Panc1 (cell line): Measurements from ENCODE around the gene CYP2A6. TPM values are rescaled to one million over a fixed set of nuclear protein-coding genes. Genes with fewer than 3 reads are reported as not detected.
A peak's percentile ranks its signal among the peaks of the same experiment; 100 is the strongest.

Experiments
- ATAC-seq: fragments of 200-7000 bp; cut with Tn5 transposase; 2 replicates; pipeline ENCODE4 v1.9.1; 2020; ENCODE audit warnings: mild to moderate bottlenecking, moderate library complexity
- BruUV-seq: library from RNA; stranded (reverse); fragments of 400-500 nt; replicated peaks from 2 replicates; lab custom pipeline; 2021; lab: Mats Ljungman, UMichigan
- CTCF ChIA-PET: fragments of 300-600 bp; sonication (Branson Sonifier 250); formaldehyde crosslinking; loops from one replicate; lab custom pipeline; 2022; ENCODE audit warnings: antibody characterized with exemption; lab: Charles Lee
- POLR2A ChIA-PET: fragments of 300-600 bp; sonication (Branson Sonifier 250); formaldehyde crosslinking; loops from one replicate; lab custom pipeline; 2022; ENCODE audit warnings: antibody characterized with exemption; lab: Charles Lee
- DNase-seq: peaks from one replicate; pipeline ENCODE4 v3.0.0-alpha.2; 2010; ENCODE audit warnings: low read depth, low spot score
- H3K27ac ChIP-seq: 2 replicates; pipeline ENCODE4 v1.5.1; 2011; ENCODE audit warnings: mild to moderate bottlenecking, low read length, inconsistent platforms
- H3K27me3 ChIP-seq: fragments of 200-500 bp; sonication (Bioruptor generic); 2 replicates; pipeline ENCODE4 v1.6.0; 2014; ENCODE audit warnings: low read length, inconsistent platforms; ENCODE audit not compliant: control insufficient read depth, insufficient read depth
- H3K36me3 ChIP-seq: fragments of 200-500 bp; sonication (Bioruptor generic); 2 replicates; pipeline ENCODE4 v1.5.1; 2014; ENCODE audit warnings: inconsistent platforms, mild to moderate bottlenecking, low read length, moderate library complexity; ENCODE audit not compliant: control insufficient read depth, insufficient read depth
- H3K4me1 ChIP-seq: 2 replicates; pipeline ENCODE4 v1.5.1; 2011; ENCODE audit warnings: inconsistent platforms, mild to moderate bottlenecking, low read length, moderate library complexity; ENCODE audit not compliant: control insufficient read depth, insufficient read depth
- H3K4me3 ChIP-seq, 2 experiments: 2 replicates each; pipeline ENCODE4 v1.5.1; 2011 to 2012; ENCODE audit warnings: low read depth in 2 of 2, low read length in 2 of 2, mild to moderate bottlenecking in 2 of 2, inconsistent platforms in 1 of 2, moderate library complexity in 1 of 2
- H3K9me3 ChIP-seq: fragments of 200-500 bp; sonication (Bioruptor generic); 2 replicates; pipeline ENCODE4 v1.5.1; 2014; ENCODE audit warnings: low read depth, mild to moderate bottlenecking, inconsistent platforms, low read length, moderate library complexity; ENCODE audit not compliant: control insufficient read depth, insufficient read depth
- CTCF ChIP-seq: fragments of 450-650 bp; IDR thresholded peaks from 2 replicates; pipeline ENCODE4 v1.5.1; 2017; ENCODE audit warnings: mild to moderate bottlenecking
- POLR2AphosphoS5 ChIP-seq: IDR thresholded peaks from 2 replicates; pipeline ENCODE4 v1.6.1; 2012; ENCODE audit warnings: mild to moderate bottlenecking, low read depth, low read length, moderate library complexity
- SIN3A ChIP-seq: IDR thresholded peaks from 2 replicates; pipeline ENCODE4 v1.6.1; 2012; ENCODE audit warnings: low read depth, mild to moderate bottlenecking, low read length, moderate library complexity, borderline replicate concordance; ENCODE audit not compliant: insufficient read depth
- TCF7L2 ChIP-seq: IDR thresholded peaks from 2 replicates; pipeline ENCODE4 v1.6.1; 2011; ENCODE audit warnings: mild to moderate bottlenecking, low read depth, low read length, inconsistent platforms
- in situ Hi-C: cut with HindIII; loops from 2 replicates; pipeline ENCODE4 v1.10.0; 2016; ENCODE audit warnings: low sequenced_read_pairs, low pct_unique_long_range_greater_than_20kb
- intact Hi-C: fragments of 100-400 bp; cut with micrococcal nuclease; formaldehyde crosslinking; loops from one replicate; pipeline ENCODE4 v1.10.0; 2022; ENCODE audit not compliant: unreplicated experiment
- total RNA-seq: library from RNA; stranded (reverse); gene quantifications from one replicate; pipeline ENCODE4 v1.2.1, GENCODE V29; 2021; ENCODE audit not compliant: unreplicated experiment
- TF ChIP-seq, protein P1 (sequence below), 2 experiments: IDR thresholded peaks; 2 replicates each; pipeline ENCODE4 v1.6.1; 2011 to 2012; ENCODE audit warnings: low read depth in 2 of 2, control low read depth in 1 of 2, low read length in 1 of 2, mild to moderate bottlenecking in 1 of 2, moderate library complexity in 1 of 2; ENCODE audit not compliant: insufficient read depth in 1 of 2

CYP2A6 gene
- total RNA-seq, 1 experiment from 2014 or later: 0.41 TPM

DNA sequence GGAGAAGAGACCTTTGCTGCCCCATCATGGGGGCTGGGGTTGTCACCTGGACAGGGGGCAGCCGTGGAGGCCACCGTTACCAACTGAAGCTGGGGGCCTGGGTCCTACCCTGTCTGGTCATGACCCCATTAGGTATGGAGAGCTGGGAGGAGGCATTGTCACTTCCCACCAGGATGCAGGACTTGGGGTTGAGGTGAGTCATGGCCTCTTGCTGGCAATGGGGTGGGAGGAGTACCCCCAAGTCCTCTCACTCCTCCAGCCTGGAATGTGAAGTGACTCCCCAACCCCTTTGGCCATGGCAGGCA lies 42.3 kb downstream of the CYP2A6 start:
- Histone ChIP-seq H3K36me3 (no peaks in the 10 kb centered on the region), H3K4me3 (no peak overlapping the region), H3K27me3 (no peaks in the 10 kb centered on the region), H3K27ac (no peak overlapping the region), H3K4me1 (peaks cover 39% of the 10 kb centered on the region), H3K9me3 (no peaks in the 10 kb centered on the region)
- DNase-seq (no peak), ATAC-seq (no peak)
- ChIA-PET POLR2A (no interaction called here), CTCF (interaction anchor here (0.6 kb wide), 1 partner anchor 54 kb away, joined by 6 read pairs; no protein-coding TSS in a partner anchor)
- BruUV-seq: no TSS peak
- no peak for TF ChIP-seq TCF7L2
- TF ChIP-seq, protein P1, sequence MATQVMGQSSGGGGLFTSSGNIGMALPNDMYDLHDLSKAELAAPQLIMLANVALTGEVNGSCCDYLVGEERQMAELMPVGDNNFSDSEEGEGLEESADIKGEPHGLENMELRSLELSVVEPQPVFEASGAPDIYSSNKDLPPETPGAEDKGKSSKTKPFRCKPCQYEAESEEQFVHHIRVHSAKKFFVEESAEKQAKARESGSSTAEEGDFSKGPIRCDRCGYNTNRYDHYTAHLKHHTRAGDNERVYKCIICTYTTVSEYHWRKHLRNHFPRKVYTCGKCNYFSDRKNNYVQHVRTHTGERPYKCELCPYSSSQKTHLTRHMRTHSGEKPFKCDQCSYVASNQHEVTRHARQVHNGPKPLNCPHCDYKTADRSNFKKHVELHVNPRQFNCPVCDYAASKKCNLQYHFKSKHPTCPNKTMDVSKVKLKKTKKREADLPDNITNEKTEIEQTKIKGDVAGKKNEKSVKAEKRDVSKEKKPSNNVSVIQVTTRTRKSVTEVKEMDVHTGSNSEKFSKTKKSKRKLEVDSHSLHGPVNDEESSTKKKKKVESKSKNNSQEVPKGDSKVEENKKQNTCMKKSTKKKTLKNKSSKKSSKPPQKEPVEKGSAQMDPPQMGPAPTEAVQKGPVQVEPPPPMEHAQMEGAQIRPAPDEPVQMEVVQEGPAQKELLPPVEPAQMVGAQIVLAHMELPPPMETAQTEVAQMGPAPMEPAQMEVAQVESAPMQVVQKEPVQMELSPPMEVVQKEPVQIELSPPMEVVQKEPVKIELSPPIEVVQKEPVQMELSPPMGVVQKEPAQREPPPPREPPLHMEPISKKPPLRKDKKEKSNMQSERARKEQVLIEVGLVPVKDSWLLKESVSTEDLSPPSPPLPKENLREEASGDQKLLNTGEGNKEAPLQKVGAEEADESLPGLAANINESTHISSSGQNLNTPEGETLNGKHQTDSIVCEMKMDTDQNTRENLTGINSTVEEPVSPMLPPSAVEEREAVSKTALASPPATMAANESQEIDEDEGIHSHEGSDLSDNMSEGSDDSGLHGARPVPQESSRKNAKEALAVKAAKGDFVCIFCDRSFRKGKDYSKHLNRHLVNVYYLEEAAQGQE (IDR thresholded peaks at IDR 0.05; ENCODE audit: insufficient read depth in 1 of 2, low read depth in 2 of 2, low read length in 1 of 2): no peak
- no peak for TF ChIP-seq SIN3A
- no peak for TF ChIP-seq CTCF
- TF ChIP-seq POLR2AphosphoS5: no peak
- intact Hi-C loops: loop anchor here (10.0 kb wide), 1 partner anchor 143 kb away; no protein-coding TSS in a partner anchor
- in situ Hi-C loops: no loop called here

GRCh38 chr19:40807147-40808020 lies 42.9 kb downstream of the CYP2A6 start:
- Histone ChIP-seq H3K4me1 (peaks cover 45% of the 10 kb centered on the region), H3K27ac (peak overlapping the region; percentile 17; the same call in 1 of the 2 replicates), H3K4me3 (no peak overlapping the region), H3K27me3 (no peaks in the 10 kb centered on the region), H3K9me3 (no peaks in the 10 kb centered on the region), H3K36me3 (no peaks in the 10 kb centered on the region)
- DNase-seq (no peak), ATAC-seq (no peak)
- in situ Hi-C loops (no loop called here), intact Hi-C loops (loop anchor here (10.0 kb wide), 1 partner anchor 143 kb away; no protein-coding TSS in a partner anchor)
- BruUV-seq: no TSS peak
- CTCF ChIA-PET: interaction anchor here (0.6 kb wide), 1 partner anchor 54 kb away, joined by 6 read pairs; no protein-coding TSS in a partner anchor
- POLR2A ChIA-PET: no interaction called here
- peak; percentile 49 for TF ChIP-seq CTCF
- no peak for TF ChIP-seq TCF7L2
